ENCODE data around the gene RNLS.

RNLS gene

GRCh38 chr10:88286030-88286429 is 297.1 kb downstream of the RNLS start:
- no peak for TF ChIP-seq REST (IDR thresholded peaks at IDR 0.05; ENCODE audit: insufficient read depth in 1 of 2, low read depth in 2 of 2, low read length in 2 of 2)
- no peak for TF ChIP-seq SIN3A (IDR thresholded peaks at IDR 0.05; ENCODE audit: borderline replicate concordance, insufficient read depth, low read length)
- no peak for TF ChIP-seq POLR2AphosphoS5 (IDR thresholded peaks at IDR 0.05; ENCODE audit: low read depth, low read length)
- TF ChIP-seq FOXP2 (optimal IDR thresholded peaks at IDR 0.05; ENCODE audit: borderline replicate concordance, extremely low read depth, extremely low read length, insufficient read depth) = no peak
- no peak for TF ChIP-seq TAF1 (IDR thresholded peaks at IDR 0.05; ENCODE audit: borderline replicate concordance, insufficient read depth, low read length)

GRCh38 chr10:88281592-88282347 is 301.3 kb downstream of the RNLS start:
- TF ChIP-seq SIN3A (IDR thresholded peaks at IDR 0.05; ENCODE audit: borderline replicate concordance, insufficient read depth, low read length) (no peak), POLR2AphosphoS5 (IDR thresholded peaks at IDR 0.05; ENCODE audit: low read depth, low read length) (no peak), REST (IDR thresholded peaks at IDR 0.05; ENCODE audit: insufficient read depth in 1 of 2, low read depth in 2 of 2, low read length in 2 of 2) (no peak), FOXP2 (optimal IDR thresholded peaks at IDR 0.05; ENCODE audit: borderline replicate concordance, extremely low read depth, extremely low read length, insufficient read depth) (no peak), TAF1 (IDR thresholded peaks at IDR 0.05; ENCODE audit: borderline replicate concordance, insufficient read depth, low read length) (no peak)

- TF ChIP-seq TAF1 (IDR thresholded peaks at IDR 0.05; ENCODE audit: borderline replicate concordance, insufficient read depth, low read length) (no peak), POLR2AphosphoS5 (IDR thresholded peaks at IDR 0.05; ENCODE audit: low read depth, low read length) (no peak), SIN3A (IDR thresholded peaks at IDR 0.05; ENCODE audit: borderline replicate concordance, insufficient read depth, low read length) (no peak), FOXP2 (optimal IDR thresholded peaks at IDR 0.05; ENCODE audit: borderline replicate concordance, extremely low read depth, extremely low read length, insufficient read depth) (no peak), REST (IDR thresholded peaks at IDR 0.05; ENCODE audit: insufficient read depth in 1 of 2, low read depth in 2 of 2, low read length in 2 of 2) (no peak)
Observed at GRCh38 chr10:88280518-88280917, 302.6 kb downstream of the RNLS start.

GRCh38 chr10:88278912-88279311 is 304.2 kb downstream of the RNLS start:
- TF ChIP-seq REST (IDR thresholded peaks at IDR 0.05; ENCODE audit: insufficient read depth in 1 of 2, low read depth in 2 of 2, low read length in 2 of 2) (no peak), POLR2AphosphoS5 (IDR thresholded peaks at IDR 0.05; ENCODE audit: low read depth, low read length) (no peak), FOXP2 (optimal IDR thresholded peaks at IDR 0.05; ENCODE audit: borderline replicate concordance, extremely low read depth, extremely low read length, insufficient read depth) (no peak), SIN3A (IDR thresholded peaks at IDR 0.05; ENCODE audit: borderline replicate concordance, insufficient read depth, low read length) (no peak), TAF1 (IDR thresholded peaks at IDR 0.05; ENCODE audit: borderline replicate concordance, insufficient read depth, low read length) (no peak)

All from PFSK-1 (cell line).